Astrocyte of the cerebellum (primary cell): ENCODE measurements around the gene DEFB129.
"Not testable (repeated sequence)": the region's sequence is repeated elsewhere in the genome, so short reads cannot be mapped to it uniquely, and the experiment has no call there.

ENCODE experiments used
- DNase-seq: peaks from one replicate; pipeline ENCODE4 v3.0.0-alpha.2; 2011; ENCODE audit warnings: low read depth
- H3K4me3 ChIP-seq: 2 replicates; pipeline ENCODE4 v1.5.1; 2011; ENCODE audit warnings: mild to moderate bottlenecking, low read depth, low read length, moderate library complexity
- CTCF ChIP-seq: IDR thresholded peaks from 2 replicates; pipeline ENCODE4 v1.5.1; 2012; ENCODE audit warnings: low read length, low read depth, moderate library complexity, mild to moderate bottlenecking; ENCODE audit errors: missing control alignments
- in situ Hi-C: cut with HindIII; loops from 2 replicates; pipeline ENCODE4 v1.10.0; 2017; ENCODE audit warnings: low sequenced_read_pairs

Gene DEFB129

GRCh38 chr20:226958-227357 is at the start of gene DEFB129:
Gene DEFB129 (plus strand): TSS chr20:227258. CDS start chr20:227289, 31 bp downstream.
- H3K4me3 ChIP-seq: no peak within 1 kb of the TSS
- DNase-seq: no peak
- TF ChIP-seq CTCF: no peak
- in situ Hi-C loops: no loop called here

GRCh38 chr20:184288-184687 is 42.8 kb upstream of the DEFB129 start:
- no peak overlapping the region for H3K4me3 ChIP-seq
- no peak for TF ChIP-seq CTCF
- in situ Hi-C loops: no loop called here
- no peak for DNase-seq

- in situ Hi-C loops: no loop called here
- no peak overlapping the region for H3K4me3 ChIP-seq
- DNase-seq: no peak
- TF ChIP-seq CTCF: no peak
Measured at GRCh38 chr20:187733-188132, 39.3 kb upstream of the DEFB129 start.

- TF ChIP-seq CTCF: no peak
- DNase-seq: no peak
- in situ Hi-C loops: no loop called here
- H3K4me3 ChIP-seq: no peak within 1 kb of the TSS
Measured at GRCh38 chr20:189611-190010, 37.4 kb upstream of the DEFB129 start, which contains the start of gene DEFB128. Gene DEFB128 (minus strand): TSS chr20:189711. CDS start chr20:189623, 88 bp downstream.

DNA sequence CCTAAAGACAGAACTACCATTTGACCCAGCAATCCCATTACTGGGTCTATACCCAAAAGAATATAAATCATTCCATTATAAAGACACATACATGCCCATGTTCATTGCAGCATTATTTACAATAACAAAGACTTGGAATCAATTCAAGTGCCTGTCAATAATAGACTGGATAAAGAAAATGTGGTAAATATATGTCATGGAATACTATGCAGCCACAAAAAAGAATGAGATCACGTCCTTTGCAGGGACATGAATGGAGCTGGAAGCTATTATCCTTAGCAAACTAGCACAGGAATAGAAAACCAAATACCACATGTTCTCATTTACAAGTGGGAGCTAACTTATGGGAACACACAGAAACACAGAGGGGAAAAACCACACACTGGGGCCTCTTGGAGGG is 28.8 kb upstream of the DEFB129 start:
- no peak for TF ChIP-seq CTCF
- in situ Hi-C loops: no loop called here
- H3K4me3 ChIP-seq: no peak overlapping the region
- DNase-seq: no peak

GRCh38 chr20:199996-200395 is 27.1 kb upstream of the DEFB129 start:
- no peak for TF ChIP-seq CTCF
- in situ Hi-C loops: no loop called here
- no peak overlapping the region for H3K4me3 ChIP-seq
- DNase-seq: no peak

GRCh38 chr20:203630-204029 is 23.4 kb upstream of the DEFB129 start:
- DNase-seq, H3K4me3 ChIP-seq, in situ Hi-C loops: not testable (repeated sequence)
